Measurements from ENCODE around the gene CHD8.

Gene CHD8

GRCh38 chr14:21455912-21456667 is at the start of gene CHD8:
Gene CHD8, minus strand, starts transcription at chr14:21456123. Its CDS starts 24,480 bp downstream, at chr14:21431643.
- peak; percentile 100 for DNase-seq
- TF ChIP-seq POLR2A (IDR thresholded peaks at IDR 0.05; ENCODE audit: low read length) (peak; percentile 85), GATA1 (IDR thresholded peaks at IDR 0.05; ENCODE audit: low read depth, low read length) (no peak)

- DNase-seq, result peak; percentile 11 to 21
- TF ChIP-seq GATA1 (IDR thresholded peaks at IDR 0.05; ENCODE audit: low read depth, low read length) (no peak), POLR2A (IDR thresholded peaks at IDR 0.05; ENCODE audit: low read length) (no peak)
Measured at GRCh38 chr14:21505012-21505553, 49.2 kb upstream of the CHD8 start.

GRCh38 chr14:21503376-21503775 is 47.5 kb upstream of the CHD8 start:
- no peak for DNase-seq
- TF ChIP-seq GATA1 (IDR thresholded peaks at IDR 0.05; ENCODE audit: low read depth, low read length) (no peak), POLR2A (IDR thresholded peaks at IDR 0.05; ENCODE audit: low read length) (no peak)

GRCh38 chr14:21501568-21501967 is 45.6 kb upstream of the CHD8 start:
- TF ChIP-seq GATA1 (IDR thresholded peaks at IDR 0.05; ENCODE audit: low read depth, low read length), result no peak
- no peak for DNase-seq

GRCh38 chr14:21498540-21499526 is 42.9 kb upstream of the CHD8 start:
- TF ChIP-seq GATA1 (IDR thresholded peaks at IDR 0.05; ENCODE audit: low read depth, low read length), result no peak
- TF ChIP-seq POLR2A (IDR thresholded peaks at IDR 0.05; ENCODE audit: low read length), result no peak
- peak; percentile 60 to 69 for DNase-seq

GRCh38 chr14:21496453-21496852 is 40.5 kb upstream of the CHD8 start:
- no peak for DNase-seq
- TF ChIP-seq GATA1 (IDR thresholded peaks at IDR 0.05; ENCODE audit: low read depth, low read length) (no peak), POLR2A (IDR thresholded peaks at IDR 0.05; ENCODE audit: low read length) (no peak)

- TF ChIP-seq POLR2A (IDR thresholded peaks at IDR 0.05; ENCODE audit: low read length) (no peak), GATA1 (IDR thresholded peaks at IDR 0.05; ENCODE audit: low read depth, low read length) (no peak)
- DNase-seq, result peak in 1 of 2 experiments; percentile 33
Measured at GRCh38 chr14:21494902-21495762, 39.2 kb upstream of the CHD8 start.

- TF ChIP-seq POLR2A (IDR thresholded peaks at IDR 0.05; ENCODE audit: low read length) (no peak), GATA1 (IDR thresholded peaks at IDR 0.05; ENCODE audit: low read depth, low read length) (no peak)
- DNase-seq, result no peak
Measured at GRCh38 chr14:21486640-21487087, 30.7 kb upstream of the CHD8 start.

GRCh38 chr14:21476925-21477681 is 21.2 kb upstream of the CHD8 start, which contains the start of the genes RAB2B and TOX4:
Gene RAB2B, minus strand, starts transcription at chr14:21476959. Its CDS starts 87 bp downstream, at chr14:21476872.
Gene TOX4, plus strand, starts transcription at chr14:21477195. Its CDS starts 84 bp downstream, at chr14:21477279.
- TF ChIP-seq GATA1 (IDR thresholded peaks at IDR 0.05; ENCODE audit: low read depth, low read length) (no peak), POLR2A (IDR thresholded peaks at IDR 0.05; ENCODE audit: low read length) (peak; percentile 81)
- peak; percentile 98 for DNase-seq

- DNase-seq, result peak in 1 of 2 experiments; percentile 93
- TF ChIP-seq GATA1 (IDR thresholded peaks at IDR 0.05; ENCODE audit: low read depth, low read length) (no peak), POLR2A (IDR thresholded peaks at IDR 0.05; ENCODE audit: low read length) (no peak)
Measured at GRCh38 chr14:21476523-21476924, 20.6 kb upstream of the CHD8 start.

- DNase-seq, result peak; percentile 31 to 46
- TF ChIP-seq POLR2A (IDR thresholded peaks at IDR 0.05; ENCODE audit: low read length), result no peak
- no peak for TF ChIP-seq GATA1 (IDR thresholded peaks at IDR 0.05; ENCODE audit: low read depth, low read length)
Measured at GRCh38 chr14:21475767-21476522, 20.0 kb upstream of the CHD8 start.
